Natural killer cell treated with Interleukin-12 subunit alpha and Interleukin-12 subunit beta and Interleukin-15 and Interleukin-18, amount 100 ng/mL, for 72 hours (primary cell): ENCODE data around the gene TAB2. TPM values are rescaled to one million over a fixed set of nuclear protein-coding genes. Genes with fewer than 3 reads are reported as not detected.
"Not testable (repeated sequence)": the region's sequence is repeated elsewhere in the genome, so short reads cannot be mapped to it uniquely, and the experiment has no call there.

ENCODE experiments used
- ATAC-seq, 2 donors: fragments of 150-1000 bp; cut with Tn5 transposase in 1 of 2; sonication (Bioruptor Pico), chemical (Tn5 transposase) in 1 of 2; 2 replicates each; pipeline ENCODE4 v1.10.0; 2021
- DNase-seq: peaks from one replicate; pipeline ENCODE4 v3.0.0; 2022; ENCODE audit warnings: low spot score
- H3K27ac Mint-ChIP-seq, 2 donors: 1 replicate in 1 of 2; 2 replicates in 1 of 2; pipeline ENCODE4 v1.8.0; 2022; ENCODE audit warnings: mixed read lengths in 2 of 2, mild to moderate bottlenecking in 1 of 2, moderate library complexity in 1 of 2
- H3K27me3 Mint-ChIP-seq, 2 donors: 1 replicate in 1 of 2; 2 replicates in 1 of 2; pipeline ENCODE4 v1.8.0; 2022; ENCODE audit warnings: mixed read lengths in 2 of 2
- H3K36me3 Mint-ChIP-seq: one replicate; pipeline ENCODE4 v1.8.0; 2022; ENCODE audit warnings: mixed read lengths
- H3K4me1 Mint-ChIP-seq, 2 donors: 1 replicate in 1 of 2; 2 replicates in 1 of 2; pipeline ENCODE4 v1.8.0; 2022; ENCODE audit warnings: low read depth in 2 of 2, mixed read lengths in 2 of 2, mild to moderate bottlenecking in 1 of 2
- H3K4me3 Mint-ChIP-seq: one replicate; pipeline ENCODE4 v1.8.0; 2022; ENCODE audit warnings: mixed read lengths
- H3K9me3 Mint-ChIP-seq: 2 replicates; pipeline ENCODE4 v1.8.0; 2022; ENCODE audit warnings: mixed read lengths
- total RNA-seq, 2 donors: library from RNA; stranded (reverse); gene quantifications; one replicate each; pipeline ENCODE4 v1.2.3, GENCODE V29; 2022

Gene TAB2
- total RNA-seq, 2 donors from 2014 or later: 101 TPM

GRCh38 chr6:149318581-149319286 is 1.2 kb downstream of the TAB2 start:
- Mint-ChIP-seq H3K4me1 (peaks cover 29 to 49% of the 10 kb centered on the region in 2 donors), H3K4me3 (peak overlapping the region; percentile 90), H3K27me3 (peaks cover 1 to 3% of the 10 kb centered on the region in 2 donors), H3K27ac (peak overlapping the region; percentile 92 to 96), H3K9me3 (no peaks in the 10 kb centered on the region), H3K36me3 (peaks cover 13% of the 10 kb centered on the region)
- DNase-seq (no peak), ATAC-seq (peak in 1 of 2 donors; percentile 1)

- Mint-ChIP-seq H3K36me3 (peaks cover 13% of the 10 kb centered on the region), H3K9me3 (no peaks in the 10 kb centered on the region), H3K4me3 (peak overlapping the region; percentile 90), H3K27me3 (peaks cover 0 to 1% of the 10 kb centered on the region in 2 donors), H3K4me1 (peaks cover 33 to 52% of the 10 kb centered on the region in 2 donors), H3K27ac (peak overlapping the region; percentile 92 to 96)
- ATAC-seq (no peak), DNase-seq (no peak)
Observed at GRCh38 chr6:149319422-149319821, 1.9 kb downstream of the TAB2 start.

- ATAC-seq, H3K9me3 Mint-ChIP-seq, DNase-seq, H3K27me3 Mint-ChIP-seq: not testable (repeated sequence)
- peaks cover 13% of the 10 kb centered on the region for H3K36me3 Mint-ChIP-seq
- H3K4me1 Mint-ChIP-seq: peaks cover 33 to 55% of the 10 kb centered on the region in 2 donors
- H3K4me3 Mint-ChIP-seq: peak overlapping the region; percentile 90
- peak overlapping the region; percentile 92 to 96 for H3K27ac Mint-ChIP-seq
Observed at GRCh38 chr6:149320016-149320415, 2.5 kb downstream of the TAB2 start.

GRCh38 chr6:149320796-149321195 is 3.3 kb downstream of the TAB2 start:
- Mint-ChIP-seq H3K9me3 (no peaks in the 10 kb centered on the region), H3K27me3 (no peaks in the 10 kb centered on the region), H3K27ac (peak overlapping the region; percentile 92 to 96), H3K4me1 (peaks cover 36 to 60% of the 10 kb centered on the region in 2 donors), H3K36me3 (peaks cover 13% of the 10 kb centered on the region), H3K4me3 (peak overlapping the region; percentile 90)
- ATAC-seq (no peak), DNase-seq (no peak)

- Mint-ChIP-seq H3K4me1 (peaks cover 39 to 68% of the 10 kb centered on the region in 2 donors), H3K27me3 (no peaks in the 10 kb centered on the region), H3K4me3 (peak overlapping the region; percentile 25), H3K27ac (peak overlapping the region; percentile 92 to 96), H3K9me3 (no peaks in the 10 kb centered on the region), H3K36me3 (peaks cover 13% of the 10 kb centered on the region)
- no peak for ATAC-seq
- DNase-seq: no peak
Observed at GRCh38 chr6:149323353-149323752, 5.8 kb downstream of the TAB2 start.

- peak overlapping the region; percentile 92 to 96 for H3K27ac Mint-ChIP-seq
- no peak for ATAC-seq
- no peaks in the 10 kb centered on the region for H3K9me3 Mint-ChIP-seq
- H3K36me3 Mint-ChIP-seq: peaks cover 7% of the 10 kb centered on the region
- H3K4me3 Mint-ChIP-seq: peak overlapping the region; percentile 25
- DNase-seq: no peak
- H3K27me3 Mint-ChIP-seq: no peaks in the 10 kb centered on the region
- H3K4me1 Mint-ChIP-seq: peaks cover 42 to 68% of the 10 kb centered on the region in 2 donors
Observed at GRCh38 chr6:149323925-149324324, 6.4 kb downstream of the TAB2 start.

GRCh38 chr6:149324428-149324827 is 6.9 kb downstream of the TAB2 start:
- Mint-ChIP-seq H3K4me1 (peaks cover 42 to 68% of the 10 kb centered on the region in 2 donors), H3K36me3 (peaks cover 2% of the 10 kb centered on the region), H3K9me3 (no peaks in the 10 kb centered on the region), H3K27me3 (no peaks in the 10 kb centered on the region), H3K27ac (no peak overlapping the region), H3K4me3 (no peak overlapping the region)
- DNase-seq: no peak
- no peak for ATAC-seq

- no peaks in the 10 kb centered on the region for H3K27me3 Mint-ChIP-seq
- H3K9me3 Mint-ChIP-seq: no peaks in the 10 kb centered on the region
- H3K27ac Mint-ChIP-seq: no peak overlapping the region
- DNase-seq (no peak), ATAC-seq (no peak)
- peaks cover 45 to 70% of the 10 kb centered on the region in 2 donors for H3K4me1 Mint-ChIP-seq
- H3K36me3 Mint-ChIP-seq: no peaks in the 10 kb centered on the region
- H3K4me3 Mint-ChIP-seq: no peak overlapping the region
Observed at GRCh38 chr6:149325648-149326236, 8.2 kb downstream of the TAB2 start.

GRCh38 chr6:149327638-149328037 is 10.1 kb downstream of the TAB2 start:
- ATAC-seq: no peak
- Mint-ChIP-seq H3K4me3 (no peak overlapping the region), H3K9me3 (no peaks in the 10 kb centered on the region), H3K27me3 (no peaks in the 10 kb centered on the region), H3K27ac (no peak overlapping the region), H3K4me1 (peaks cover 51 to 78% of the 10 kb centered on the region in 2 donors), H3K36me3 (no peaks in the 10 kb centered on the region)
- DNase-seq: no peak

- Mint-ChIP-seq H3K4me1 (peaks cover 48 to 75% of the 10 kb centered on the region in 2 donors), H3K9me3 (no peaks in the 10 kb centered on the region), H3K36me3 (no peaks in the 10 kb centered on the region), H3K27me3 (no peaks in the 10 kb centered on the region), H3K27ac (peak overlapping the region in 1 of 2 donors; percentile 6), H3K4me3 (no peak overlapping the region)
- no peak for DNase-seq
- no peak for ATAC-seq
Observed at GRCh38 chr6:149328083-149328482, 10.6 kb downstream of the TAB2 start.

- Mint-ChIP-seq H3K4me1 (peaks cover 53 to 77% of the 10 kb centered on the region in 2 donors), H3K4me3 (peak overlapping the region; percentile 33), H3K27ac (peak overlapping the region in 1 of 2 donors; percentile 13), H3K9me3 (no peaks in the 10 kb centered on the region), H3K27me3 (no peaks in the 10 kb centered on the region), H3K36me3 (no peaks in the 10 kb centered on the region)
- DNase-seq (no peak), ATAC-seq (no peak)
Observed at GRCh38 chr6:149329529-149329928, 12.0 kb downstream of the TAB2 start.

- DNase-seq: no peak
- H3K27me3 Mint-ChIP-seq: no peaks in the 10 kb centered on the region
- H3K36me3 Mint-ChIP-seq: no peaks in the 10 kb centered on the region
- peaks cover 57 to 75% of the 10 kb centered on the region in 2 donors for H3K4me1 Mint-ChIP-seq
- H3K27ac Mint-ChIP-seq: no peak overlapping the region
- no peaks in the 10 kb centered on the region for H3K9me3 Mint-ChIP-seq
- no peak overlapping the region for H3K4me3 Mint-ChIP-seq
- no peak for ATAC-seq
Observed at GRCh38 chr6:149330133-149330532, 12.6 kb downstream of the TAB2 start.

GRCh38 chr6:149331043-149331807 is 13.7 kb downstream of the TAB2 start:
- no peaks in the 10 kb centered on the region for H3K27me3 Mint-ChIP-seq
- DNase-seq (no peak), ATAC-seq (no peak)
- H3K9me3 Mint-ChIP-seq: no peaks in the 10 kb centered on the region
- no peaks in the 10 kb centered on the region for H3K36me3 Mint-ChIP-seq
- H3K4me1 Mint-ChIP-seq: peaks cover 60 to 74% of the 10 kb centered on the region in 2 donors
- H3K27ac Mint-ChIP-seq: peak overlapping the region; percentile 25 to 33
- peak overlapping the region; percentile 26 for H3K4me3 Mint-ChIP-seq

- H3K27me3 Mint-ChIP-seq: no peaks in the 10 kb centered on the region
- H3K27ac Mint-ChIP-seq: peak overlapping the region in 1 of 2 donors; percentile 33
- peak overlapping the region; percentile 26 for H3K4me3 Mint-ChIP-seq
- no peaks in the 10 kb centered on the region for H3K36me3 Mint-ChIP-seq
- peaks cover 65 to 79% of the 10 kb centered on the region in 2 donors for H3K4me1 Mint-ChIP-seq
- ATAC-seq: no peak
- no peak for DNase-seq
- no peaks in the 10 kb centered on the region for H3K9me3 Mint-ChIP-seq
Observed at GRCh38 chr6:149331871-149332270, 14.4 kb downstream of the TAB2 start.
